HG03460 (cell line): ENCODE data around the gene C16orf96.

ENCODE experiments used
- ATAC-seq: cut with Tn5 transposase; IDR thresholded peaks from one replicate; pipeline ENCODE4 v1.9.1; 2021; ENCODE audit not compliant: unreplicated experiment

C16orf96 gene

GRCh38 chr16:4556112-4556511, at the start of gene C16orf96:
Gene C16orf96, plus strand, starts transcription at chr16:4556340. Its CDS starts 150 bp downstream, at chr16:4556490.
- no peak for ATAC-seq

DNA sequence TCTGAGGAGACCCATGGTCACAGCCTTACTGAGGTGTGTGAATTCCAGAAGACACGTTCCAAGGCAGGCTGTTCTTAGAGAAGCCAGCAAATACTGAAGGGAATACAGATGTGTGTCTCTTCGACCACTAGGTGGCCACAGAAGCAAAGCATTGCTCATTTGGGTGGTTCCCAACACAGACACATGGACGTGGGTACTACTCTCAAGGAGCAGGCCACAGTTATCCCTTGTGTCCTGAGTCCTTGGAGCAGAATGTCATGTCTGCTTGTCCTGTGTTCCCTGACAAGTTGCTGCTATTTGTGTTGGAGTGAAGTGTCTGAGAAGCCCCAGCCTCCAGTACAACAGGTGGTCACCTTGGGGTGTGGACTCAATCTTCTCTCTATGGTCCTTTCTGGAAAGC, 49.7 kb upstream of the C16orf96 start:
- ATAC-seq, result no peak

GRCh38 chr16:4507588-4508345, 48.4 kb upstream of the C16orf96 start:
- ATAC-seq, result no peak

- no peak for ATAC-seq
Observed at GRCh38 chr16:4508806-4509205, 47.3 kb upstream of the C16orf96 start.

GRCh38 chr16:4509420-4509819, 46.7 kb upstream of the C16orf96 start:
- ATAC-seq, result no peak

DNA sequence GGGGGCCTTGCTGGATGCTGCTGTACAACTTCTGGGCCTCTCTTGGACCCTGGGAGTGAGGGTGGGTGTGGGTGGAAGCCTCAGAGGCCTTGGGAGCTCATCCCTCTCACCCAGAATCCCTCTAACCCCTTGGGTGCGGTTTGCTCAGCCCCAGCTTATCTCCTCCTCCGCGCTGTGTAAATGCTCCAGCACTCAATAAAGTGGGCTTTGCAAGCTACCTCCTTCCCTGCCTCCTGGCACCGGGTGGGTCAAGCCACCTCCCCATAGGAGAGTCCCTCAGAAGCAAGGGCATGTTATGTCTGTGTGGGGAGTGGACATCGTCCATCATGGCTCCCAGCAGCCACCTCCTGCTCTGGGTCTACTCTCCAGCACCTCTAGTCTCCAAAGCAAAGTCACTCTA, 46.0 kb upstream of the C16orf96 start:
- ATAC-seq, result no peak

GRCh38 chr16:4510747-4511426, 45.3 kb upstream of the C16orf96 start:
- no peak for ATAC-seq

- ATAC-seq, result no peak
Observed at GRCh38 chr16:4511441-4512082, 44.6 kb upstream of the C16orf96 start.

- no peak for ATAC-seq
Observed at GRCh38 chr16:4512473-4512872, 43.7 kb upstream of the C16orf96 start.

DNA sequence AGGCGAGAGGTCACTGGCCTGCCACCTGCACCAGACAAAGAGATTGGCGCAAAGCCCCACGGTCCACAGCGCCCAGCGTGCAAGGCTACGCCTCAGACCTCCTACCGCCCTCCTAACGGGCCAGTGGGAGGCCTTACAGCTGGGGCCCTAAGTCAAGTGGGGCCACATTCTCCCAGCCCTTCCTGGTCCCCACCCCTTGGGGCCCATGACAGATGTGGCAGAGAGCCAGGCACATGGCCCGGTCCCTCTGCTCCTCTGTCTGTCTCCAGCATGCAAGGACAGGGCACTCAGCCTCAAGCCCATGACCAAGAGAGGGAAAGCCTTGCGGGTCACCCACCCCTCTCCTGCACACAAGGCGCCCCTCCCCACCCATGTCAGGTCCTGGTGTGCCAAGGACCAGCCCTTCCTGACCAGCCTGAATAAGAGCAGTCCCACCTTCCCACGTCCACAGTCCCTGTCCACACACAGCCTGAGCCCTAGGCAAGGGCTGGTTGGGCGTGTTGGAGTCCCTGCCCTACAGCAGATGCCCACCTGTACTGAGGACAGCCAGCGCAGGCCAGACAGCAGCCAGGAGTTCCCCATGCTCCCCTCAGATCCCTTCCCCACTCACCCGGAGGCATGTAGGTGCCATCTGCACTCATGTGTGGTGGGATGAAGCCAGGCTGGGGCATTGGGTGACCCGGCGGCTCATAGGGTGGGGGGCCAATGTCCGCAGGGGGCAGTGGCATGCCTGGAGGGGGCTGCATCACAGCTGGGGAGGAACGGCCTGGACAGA, 42.9 kb upstream of the C16orf96 start:
- no peak for ATAC-seq

- ATAC-seq, result no peak
Observed at GRCh38 chr16:4513881-4514280, 42.3 kb upstream of the C16orf96 start.

- ATAC-seq, result no peak
Observed at GRCh38 chr16:4514606-4515005, 41.5 kb upstream of the C16orf96 start.

GRCh38 chr16:4515611-4516233, 40.4 kb upstream of the C16orf96 start:
- ATAC-seq, result peak; percentile 50

GRCh38 chr16:4517812-4518680, 38.1 kb upstream of the C16orf96 start:
- no peak for ATAC-seq

- no peak for ATAC-seq
Observed at GRCh38 chr16:4519274-4520058, 36.7 kb upstream of the C16orf96 start.

GRCh38 chr16:4520913-4521312, 35.2 kb upstream of the C16orf96 start:
- no peak for ATAC-seq

DNA sequence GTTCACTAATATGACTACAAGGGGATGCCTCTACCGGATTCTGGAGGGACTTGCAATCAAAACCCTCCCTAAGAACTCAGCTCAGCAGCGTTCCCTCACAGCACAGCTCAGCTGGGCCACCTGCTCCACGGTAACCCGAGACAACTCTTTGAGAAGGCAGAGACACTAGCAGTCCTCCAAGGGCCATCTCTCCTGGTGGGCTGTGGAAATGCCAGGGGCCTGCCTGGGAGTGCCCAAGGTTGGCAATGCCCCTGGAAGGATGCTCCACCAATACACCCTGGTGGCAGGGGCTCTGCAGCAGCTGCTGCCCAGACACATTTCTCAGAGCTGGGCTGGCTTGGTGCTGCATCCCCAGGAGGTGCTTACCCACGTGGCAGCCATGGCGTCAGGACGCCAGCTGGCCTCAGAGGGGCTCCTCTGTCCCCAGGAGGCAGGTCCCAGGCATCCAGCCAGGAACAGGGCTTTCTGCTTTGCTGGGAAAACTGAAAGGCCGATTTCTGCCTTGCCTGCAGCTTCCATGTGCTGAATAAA, 34.0 kb upstream of the C16orf96 start:
- no peak for ATAC-seq

- ATAC-seq, result no peak
Observed at GRCh38 chr16:4523686-4524085, 32.5 kb upstream of the C16orf96 start.

DNA sequence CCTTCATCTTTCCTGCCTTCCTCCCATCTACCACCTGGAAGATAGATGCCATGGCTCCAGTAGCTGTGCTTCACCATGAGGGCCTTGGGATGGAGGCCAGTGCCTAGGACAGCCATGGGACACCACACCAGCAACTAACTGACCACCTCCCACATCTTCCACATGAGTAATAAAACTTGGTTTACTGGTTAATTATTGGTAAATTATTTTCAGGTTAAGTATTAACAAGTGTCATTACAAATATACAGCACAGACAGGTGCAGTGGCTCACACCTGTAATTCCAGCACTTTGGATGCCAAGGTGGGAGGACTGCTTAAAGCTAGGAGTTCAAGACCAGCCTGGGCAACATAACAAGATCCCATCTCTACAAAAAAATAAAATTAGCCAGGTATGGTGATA, 31.6 kb upstream of the C16orf96 start:
- no peak for ATAC-seq
